H9 (cell line): ENCODE results near the gene PIMREG. TPM values are rescaled to one million over a fixed set of nuclear protein-coding genes. Genes with fewer than 3 reads are reported as not detected.

Experiments used
- DNase-seq: peaks from one replicate; pipeline ENCODE4 v3.0.0-alpha.2; 2017
- H2AFZ ChIP-seq: one replicate; pipeline ENCODE4 v1.6.1; 2013; ENCODE audit warnings: mild to moderate bottlenecking, low read length, control low read depth, moderate library complexity
- H2AK5ac ChIP-seq: 2 replicates; pipeline ENCODE4 v1.6.1; 2013; ENCODE audit warnings: low read length, control low read depth, mixed read lengths; ENCODE audit not compliant: insufficient read length
- H2BK120ac ChIP-seq: one replicate; pipeline ENCODE4 v1.6.1; 2013; ENCODE audit warnings: low read depth, mild to moderate bottlenecking, low read length, control low read depth, inconsistent platforms; ENCODE audit not compliant: poor library complexity, severe bottlenecking
- H2BK12ac ChIP-seq: 2 replicates; pipeline ENCODE4 v1.6.1; 2013; ENCODE audit warnings: low read length, control low read depth, mixed read lengths, low read depth; ENCODE audit not compliant: insufficient read length
- H2BK15ac ChIP-seq: 2 replicates; pipeline ENCODE4 v1.6.1; 2013; ENCODE audit warnings: low read depth, low read length, control low read depth
- H2BK20ac ChIP-seq: one replicate; pipeline ENCODE4 v1.6.1; 2013; ENCODE audit warnings: low read depth, mild to moderate bottlenecking, low read length, control low read depth, inconsistent platforms; ENCODE audit not compliant: poor library complexity, severe bottlenecking
- H2BK5ac ChIP-seq: 2 replicates; pipeline ENCODE4 v1.6.1; 2013; ENCODE audit warnings: low read length, control low read depth, mixed read lengths; ENCODE audit not compliant: insufficient read length
- H3K14ac ChIP-seq: 2 replicates; pipeline ENCODE4 v1.6.1; 2013; ENCODE audit warnings: low read length, control low read depth; ENCODE audit not compliant: insufficient read depth
- H3K18ac ChIP-seq: 2 replicates; pipeline ENCODE4 v1.6.1; 2013; ENCODE audit warnings: low read depth, mild to moderate bottlenecking, mixed read lengths, low read length, control low read depth; ENCODE audit not compliant: insufficient read length
- H3K23ac ChIP-seq: 2 replicates; pipeline ENCODE4 v1.6.1; 2013; ENCODE audit warnings: low read length, control low read depth, mixed read lengths, low read depth; ENCODE audit not compliant: insufficient read length
- H3K23me2 ChIP-seq: 2 replicates; pipeline ENCODE4 v1.6.1; 2013; ENCODE audit warnings: low read depth, mild to moderate bottlenecking, mixed read lengths, low read length, control low read depth; ENCODE audit not compliant: insufficient read length, poor library complexity, severe bottlenecking
- H3K27ac ChIP-seq: 2 replicates; pipeline ENCODE4 v1.5.1; 2013; ENCODE audit warnings: low read length, control low read depth, mixed read lengths, low read depth; ENCODE audit not compliant: insufficient read length
- H3K27me3 ChIP-seq: 2 replicates; pipeline ENCODE4 v1.6.1; 2013; ENCODE audit warnings: low read length, control low read depth, inconsistent platforms; ENCODE audit not compliant: insufficient read depth
- H3K4ac ChIP-seq: 2 replicates; pipeline ENCODE4 v1.6.1; 2013; ENCODE audit warnings: low read depth, mild to moderate bottlenecking, control low read depth, inconsistent platforms, low read length, moderate library complexity
- H3K4me1 ChIP-seq: 2 replicates; pipeline ENCODE4 v1.6.1; 2013; ENCODE audit warnings: low read length, control low read depth, inconsistent platforms; ENCODE audit not compliant: insufficient read depth
- H3K4me2 ChIP-seq: 2 replicates; pipeline ENCODE4 v1.6.1; 2013; ENCODE audit warnings: low read length, control low read depth, mixed read lengths; ENCODE audit not compliant: insufficient read length, insufficient read depth
- H3K56ac ChIP-seq: 2 replicates; pipeline ENCODE4 v1.6.1; 2013; ENCODE audit warnings: low read depth, mild to moderate bottlenecking, mixed read lengths, low read length, control low read depth; ENCODE audit not compliant: insufficient read length
- H3K79me1 ChIP-seq: 2 replicates; pipeline ENCODE4 v1.6.1; 2013; ENCODE audit warnings: low read depth, mild to moderate bottlenecking, moderate library complexity, low read length, control low read depth, inconsistent platforms; ENCODE audit not compliant: insufficient read depth, poor library complexity, severe bottlenecking
- H3K79me2 ChIP-seq: 2 replicates; pipeline ENCODE4 v1.6.1; 2013; ENCODE audit warnings: low read length, control low read depth, inconsistent platforms; ENCODE audit not compliant: insufficient read depth
- H3K9ac ChIP-seq: 2 replicates; pipeline ENCODE4 v1.6.1; 2013; ENCODE audit warnings: low read length, control low read depth, mixed read lengths; ENCODE audit not compliant: insufficient read length; ENCODE audit errors: extremely low read depth
- H3K9me3 ChIP-seq: one replicate; pipeline ENCODE4 v1.6.1; 2013; ENCODE audit warnings: low read depth, low read length, inconsistent platforms; ENCODE audit not compliant: control insufficient read depth
- H3T11ph ChIP-seq: one replicate; pipeline ENCODE4 v1.6.1; 2013; ENCODE audit warnings: mild to moderate bottlenecking, low read length, control low read depth, inconsistent platforms
- H4K20me1 ChIP-seq: one replicate; pipeline ENCODE4 v1.6.1; 2013; ENCODE audit not compliant: control insufficient read depth, insufficient read length, insufficient read depth
- H4K5ac ChIP-seq: 2 replicates; pipeline ENCODE4 v1.6.1; 2013; ENCODE audit warnings: low read depth, mild to moderate bottlenecking, mixed read lengths, low read length, control low read depth; ENCODE audit not compliant: insufficient read length
- H4K8ac ChIP-seq: replicated peaks from 2 replicates; pipeline ENCODE4 v1.6.1; 2013; ENCODE audit warnings: low read length, control low read depth, mixed read lengths, low read depth; ENCODE audit not compliant: insufficient read length
- H4K91ac ChIP-seq: 2 replicates; pipeline ENCODE4 v1.6.1; 2013; ENCODE audit warnings: low read depth, mild to moderate bottlenecking, moderate library complexity, mixed read lengths, low read length, control low read depth; ENCODE audit not compliant: insufficient read length
- H3K27ac Mint-ChIP-seq, 3 experiments: 2 replicates in 2 of 3; 3 replicates in 1 of 3; pipeline ENCODE4 v1.8.0; 2020 to 2021; ENCODE audit warnings: mixed read lengths in 3 of 3, mild to moderate bottlenecking in 1 of 3, moderate library complexity in 1 of 3
- H3K27me3 Mint-ChIP-seq: 2 replicates; pipeline ENCODE4 v1.8.0; 2021; ENCODE audit warnings: low read depth, mild to moderate bottlenecking, moderate library complexity, mixed read lengths
- H3K36me3 Mint-ChIP-seq, 3 experiments: 2 replicates in 2 of 3; 3 replicates in 1 of 3; pipeline ENCODE4 v1.8.0; 2020 to 2021; ENCODE audit warnings: low read depth in 3 of 3, mixed read lengths in 3 of 3; ENCODE audit not compliant: insufficient read depth in 1 of 3
- H3K4me1 Mint-ChIP-seq, 2 experiments: 2 replicates each; pipeline ENCODE4 v1.8.0; 2020; ENCODE audit warnings: mixed read lengths in 2 of 2
- H3K4me3 Mint-ChIP-seq, 2 experiments: 2 replicates in 1 of 2; 3 replicates in 1 of 2; pipeline ENCODE4 v1.8.0; 2020 to 2021; ENCODE audit warnings: mild to moderate bottlenecking in 2 of 2, mixed read lengths in 2 of 2, moderate library complexity in 1 of 2
- H3K9me3 Mint-ChIP-seq, 2 experiments: 2 replicates in 1 of 2; 3 replicates in 1 of 2; pipeline ENCODE4 v1.8.0; 2020; ENCODE audit warnings: mild to moderate bottlenecking in 2 of 2, mixed read lengths in 2 of 2, moderate library complexity in 1 of 2
- WGBS: extraction: QIAGEN DNeasy Blood & Tissue Kit; methylation state at CpG from one replicate; pipeline ENCODE4 v1.1.7; 2013; ENCODE audit warnings: missing lambda C conversion rate, low lambda C conversion rate, mixed read lengths; ENCODE audit not compliant: insufficient read length; ENCODE audit errors: extremely low coverage; 5-methylcytosine and 5-hydroxymethylcytosine counted together
- total RNA-seq: library from RNA; stranded (reverse); gene quantifications from 2 replicates; pipeline ENCODE4 v1.2.1, GENCODE V29; 2021
- TF ChIP-seq, protein P1 (sequence below): fragments of 200-600 bp; sonication (generic); conservative IDR thresholded peaks from 3 replicates; pipeline ENCODE4 v1.8.0; 2021; ENCODE audit warnings: antibody characterized with exemption, mild to moderate bottlenecking

The PIMREG gene
- total RNA-seq, 1 experiment from 2014 or later, result 91.6 TPM

GRCh38 chr17:6457688-6458459 lies 13.6 kb downstream of the PIMREG start:
- Histone ChIP-seq H3K27me3 (no peaks in the 10 kb centered on the region), H3T11ph (no peak overlapping the region), H4K20me1 (no peaks in the 10 kb centered on the region), H4K8ac (no peak overlapping the region), H2AK5ac (no peak overlapping the region), H4K91ac (no peak overlapping the region), H3K14ac (peak overlapping the region; percentile 8; the same call in 1 of the 2 replicates), H3K79me2 (no peaks in the 10 kb centered on the region), H3K56ac (no peak overlapping the region), H3K4me2 (no peak overlapping the region), H3K23ac (no peak overlapping the region), H3K4me1 (peaks cover 15% of the 10 kb centered on the region; the same call in 1 of the 2 replicates), H3K4ac (no peak overlapping the region), H3K18ac (no peak overlapping the region), H3K79me1 (no peaks in the 10 kb centered on the region), H2BK5ac (no peak overlapping the region), H3K9me3 (no peaks in the 10 kb centered on the region), H2BK12ac (no peak overlapping the region), H2AFZ (no peak overlapping the region), H2BK15ac (no peak overlapping the region), H2BK120ac (no peak overlapping the region), H4K5ac (no peak overlapping the region), H3K27ac (no peak overlapping the region), H2BK20ac (no peak overlapping the region), H3K23me2 (peaks cover 5% of the 10 kb centered on the region), H3K9ac (no peak overlapping the region)
- H3K9me3 Mint-ChIP-seq, result no peaks in the 10 kb centered on the region; a peak in 2 of 5 replicates
- no peak for DNase-seq
- peaks cover 3% of the 10 kb centered on the region for H3K27me3 Mint-ChIP-seq
- H3K36me3 Mint-ChIP-seq, result peaks cover 0 to 1% (median 0%) of the 10 kb centered on the region in 3 experiments; a peak in 2 of 7 replicates
- H3K27ac Mint-ChIP-seq, result no peak overlapping the region
- no peak overlapping the region for H3K4me3 Mint-ChIP-seq
- H3K4me1 Mint-ChIP-seq, result peaks cover 45 to 53% of the 10 kb centered on the region in 2 experiments
- WGBS, result no CpG with 5 or more reads among the region's 10 CpGs
- TF ChIP-seq, protein P1, sequence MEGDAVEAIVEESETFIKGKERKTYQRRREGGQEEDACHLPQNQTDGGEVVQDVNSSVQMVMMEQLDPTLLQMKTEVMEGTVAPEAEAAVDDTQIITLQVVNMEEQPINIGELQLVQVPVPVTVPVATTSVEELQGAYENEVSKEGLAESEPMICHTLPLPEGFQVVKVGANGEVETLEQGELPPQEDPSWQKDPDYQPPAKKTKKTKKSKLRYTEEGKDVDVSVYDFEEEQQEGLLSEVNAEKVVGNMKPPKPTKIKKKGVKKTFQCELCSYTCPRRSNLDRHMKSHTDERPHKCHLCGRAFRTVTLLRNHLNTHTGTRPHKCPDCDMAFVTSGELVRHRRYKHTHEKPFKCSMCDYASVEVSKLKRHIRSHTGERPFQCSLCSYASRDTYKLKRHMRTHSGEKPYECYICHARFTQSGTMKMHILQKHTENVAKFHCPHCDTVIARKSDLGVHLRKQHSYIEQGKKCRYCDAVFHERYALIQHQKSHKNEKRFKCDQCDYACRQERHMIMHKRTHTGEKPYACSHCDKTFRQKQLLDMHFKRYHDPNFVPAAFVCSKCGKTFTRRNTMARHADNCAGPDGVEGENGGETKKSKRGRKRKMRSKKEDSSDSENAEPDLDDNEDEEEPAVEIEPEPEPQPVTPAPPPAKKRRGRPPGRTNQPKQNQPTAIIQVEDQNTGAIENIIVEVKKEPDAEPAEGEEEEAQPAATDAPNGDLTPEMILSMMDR, result no peak
